K562 (cell line): ENCODE results near the gene MYOC. TPM values are rescaled to one million over a fixed set of nuclear protein-coding genes. Genes with fewer than 3 reads are reported as not detected.

Experiments used
- ATAC-seq: fragments of 200-7000 bp; cut with Tn5 transposase; 3 replicates; pipeline ENCODE4 v1.9.1; 2020; ENCODE audit warnings: moderate library complexity
- BruUV-seq: library from RNA; stranded (reverse); fragments of 400-500 nt; replicated peaks from 2 replicates; lab custom pipeline; 2021; lab: Mats Ljungman, UMichigan
- CTCF ChIA-PET: fragments of 300-600 bp; formaldehyde crosslinking; extraction: SDS; loops from one replicate; lab custom pipeline; 2021; ENCODE audit warnings: low intra/inter-chr PET ratio; lab: Yijun Ruan, JAX
- POLR2A ChIA-PET: fragments of 300-600, 350-650 bp; sonication (Branson Sonifier 250); formaldehyde crosslinking; extraction: SDS; loops from one replicate; lab custom pipeline; 2021; ENCODE audit warnings: antibody characterized with exemption, inconsistent platforms; lab: Yijun Ruan, JAX
- DNase-seq, 4 experiments: peaks; one replicate each; pipeline versions ENCODE4 v3.0.0 to v3.0.0-alpha.2; 2011 to 2018; ENCODE audit warnings: low spot score in 3 of 4, mixed read lengths in 3 of 4; ENCODE audit errors: extremely low read depth in 1 of 4
- FAIRE-seq: peaks from 2 replicates; lab custom pipeline; 2011; peaks lifted over from hg19 to GRCh38; lab: Jason Lieb, UNC
- H2AFZ ChIP-seq: 2 replicates; pipeline ENCODE4 v1.6.0; 2011; ENCODE audit warnings: low read depth, low read length, control low read depth, inconsistent platforms
- H3K27ac ChIP-seq: fragments of 200-600 bp; 3 replicates; pipeline ENCODE4 v1.8.0; 2011; ENCODE audit warnings: low read depth, mild to moderate bottlenecking, control low read depth, inconsistent platforms, low read length, moderate library complexity, mixed read lengths; ENCODE audit errors: extremely low read depth
- H3K27me3 ChIP-seq, 2 experiments: fragments of 300-600 bp in 1 of 2; 2 replicates in 1 of 2; 3 replicates in 1 of 2; pipeline versions ENCODE4 v1.6.0 to v1.8.0; 2011; ENCODE audit warnings: inconsistent platforms in 2 of 2, low read length in 2 of 2, mild to moderate bottlenecking in 1 of 2, mixed read lengths in 1 of 2, moderate library complexity in 1 of 2; ENCODE audit not compliant: control insufficient read depth in 2 of 2, insufficient read depth in 2 of 2
- H3K36me3 ChIP-seq: fragments of 300-600 bp; 3 replicates; pipeline ENCODE4 v1.8.0; 2011; ENCODE audit warnings: mild to moderate bottlenecking, low read length, inconsistent platforms; ENCODE audit not compliant: control insufficient read depth, insufficient read depth
- H3K4me1 ChIP-seq, 2 experiments: fragments of 200-600 bp in 1 of 2; replicated peaks in 1 of 2; 2 replicates in 1 of 2; 3 replicates in 1 of 2; pipeline versions ENCODE4 v1.5.1 to v1.8.0; 2011; ENCODE audit warnings: inconsistent platforms in 2 of 2, low read length in 2 of 2, mild to moderate bottlenecking in 1 of 2, mixed read lengths in 1 of 2, moderate library complexity in 1 of 2; ENCODE audit not compliant: control insufficient read depth in 2 of 2, insufficient read depth in 2 of 2
- H3K4me2 ChIP-seq: 2 replicates; pipeline ENCODE4 v1.6.1; 2011; ENCODE audit warnings: low read length, control low read depth, inconsistent platforms, mixed read lengths; ENCODE audit not compliant: insufficient read depth
- H3K4me3 ChIP-seq: fragments of 200-600 bp; sonication (generic), shearing (Covaris generic); 2 replicates; pipeline ENCODE4 v1.5.1; 2016; ENCODE audit warnings: control low read depth, inconsistent platforms
- H3K79me2 ChIP-seq: fragments of 200-600 bp; 3 replicates; pipeline ENCODE4 v1.8.0; 2011; ENCODE audit warnings: low read length, inconsistent platforms; ENCODE audit not compliant: control insufficient read depth, insufficient read depth
- H3K9ac ChIP-seq, 2 experiments: 2 replicates each; pipeline versions ENCODE4 v1.6.0 to v1.6.1; 2011; ENCODE audit warnings: low read depth in 2 of 2, low read length in 2 of 2, control low read depth in 1 of 2, inconsistent platforms in 1 of 2, mild to moderate bottlenecking in 1 of 2, mixed read lengths in 1 of 2; ENCODE audit not compliant: insufficient read depth in 1 of 2
- H3K9me1 ChIP-seq: one replicate; pipeline ENCODE4 v1.6.0; 2011; ENCODE audit warnings: inconsistent platforms, mild to moderate bottlenecking, low read length, moderate library complexity; ENCODE audit not compliant: control insufficient read depth, insufficient read depth
- H3K9me3 ChIP-seq: replicated peaks from 2 replicates; pipeline ENCODE4 v1.5.1; 2011; ENCODE audit warnings: low read depth, low read length, inconsistent platforms; ENCODE audit not compliant: control insufficient read depth, insufficient read depth
- H4K20me1 ChIP-seq: replicated peaks from 2 replicates; pipeline ENCODE4 v1.6.1; 2011; ENCODE audit warnings: low read length, inconsistent platforms, mixed read lengths; ENCODE audit not compliant: control insufficient read depth, insufficient read depth
- BRF1 ChIP-seq: IDR thresholded peaks from 3 replicates; pipeline ENCODE4 v1.6.1; 2011; ENCODE audit warnings: borderline replicate concordance, mild to moderate bottlenecking; ENCODE audit not compliant: insufficient read length; ENCODE audit errors: extremely low read depth
- CEBPG ChIP-seq, 3 experiments: fragments of 200-800 bp in 1 of 3; sonication (Bioruptor generic) in 1 of 3; sonication (generic) in 1 of 3; formaldehyde crosslinking in 1 of 3; IDR thresholded peaks in 2 of 3; conservative IDR thresholded peaks in 1 of 3; 2 replicates each; pipeline versions ENCODE4 v1.6.1 to v1.8.0; 2016 to 2022; ENCODE audit warnings: missing compliant biosample characterization in 2 of 3, missing genetic modification characterization in 2 of 3, mild to moderate bottlenecking in 1 of 3, missing genetic modification reagents in 1 of 3
- ERF ChIP-seq: fragments of 450-650 bp; formaldehyde crosslinking; IDR thresholded peaks from 2 replicates; pipeline ENCODE4 v1.4.0; 2020; ENCODE audit warnings: mild to moderate bottlenecking, mixed read lengths
- ETS1 ChIP-seq: conservative IDR thresholded peaks from 2 replicates; pipeline ENCODE4 v1.6.1; 2011; ENCODE audit warnings: low read depth, mild to moderate bottlenecking, low read length; ENCODE audit not compliant: control insufficient read depth
- HCFC1 ChIP-seq: IDR thresholded peaks from 2 replicates; pipeline ENCODE4 v1.6.1; 2012; ENCODE audit warnings: low read depth, low read length, improper control_type of control experiment
- MBD1 ChIP-seq: fragments of 250-450 bp; sonication (Bioruptor Pico); IDR thresholded peaks from 2 replicates; pipeline ENCODE4 v1.8.0; 2022; ENCODE audit warnings: inconsistent platforms
- MCM5 ChIP-seq: fragments of 450-650 bp; IDR thresholded peaks from 2 replicates; pipeline ENCODE4 v1.6.1; 2016; ENCODE audit warnings: low read depth
- MLX ChIP-seq, 2 experiments: fragments of 450-650 bp in 1 of 2; sonication (generic) in 1 of 2; formaldehyde crosslinking; conservative IDR thresholded peaks; 2 replicates each; pipeline versions ENCODE4 v1.4.0 to v1.8.1; 2020 to 2022; ENCODE audit warnings: mild to moderate bottlenecking in 1 of 2, missing genetic modification reagents in 1 of 2
- PHF20 ChIP-seq: fragments of 450-650 bp; IDR thresholded peaks from 2 replicates; pipeline ENCODE4 v1.6.1; 2018; ENCODE audit not compliant: partially characterized antibody
- TOE1 ChIP-seq, 2 experiments: fragments of 450-650 bp in 1 of 2; sonication (generic) in 1 of 2; formaldehyde crosslinking in 1 of 2; IDR thresholded peaks; 2 replicates each; pipeline versions ENCODE4 v1.7.1 to v1.8.0; 2016 to 2022; ENCODE audit warnings: borderline replicate concordance in 2 of 2, mild to moderate bottlenecking in 2 of 2, antibody characterized with exemption in 1 of 2, inconsistent platforms in 1 of 2, low read depth in 1 of 2, missing genetic modification reagents in 1 of 2, moderate library complexity in 1 of 2
- ZNF184 ChIP-seq: sonication (generic); formaldehyde crosslinking; IDR thresholded peaks from 2 replicates; pipeline ENCODE4 v1.5.0; 2020; ENCODE audit warnings: missing genetic modification reagents
- ZNF695 ChIP-seq: fragments of 450-650 bp; formaldehyde crosslinking; IDR thresholded peaks from 2 replicates; pipeline ENCODE4 v1.4.0; 2020; ENCODE audit warnings: mild to moderate bottlenecking, moderate library complexity
- ZNF707 ChIP-seq: fragments of 250-450 bp; sonication (Bioruptor Pico); conservative IDR thresholded peaks from 2 replicates; pipeline ENCODE4 v1.8.0; 2022; ENCODE audit warnings: inconsistent platforms, mild to moderate bottlenecking, moderate library complexity
- ZNF76 ChIP-seq: fragments of 250-450 bp; sonication (Bioruptor Pico); IDR thresholded peaks from 2 replicates; pipeline ENCODE4 v1.4.0; 2020; ENCODE audit warnings: mild to moderate bottlenecking, moderate library complexity, borderline replicate concordance
- WGBS: fragments of 100-300 bp; shearing (Covaris generic); methylation state at CpG from one replicate; pipeline ENCODE4 v1.1.6; 2016; ENCODE audit warnings: low coverage, mixed read lengths; ENCODE audit not compliant: insufficient coverage; ENCODE audit errors: missing lambda C conversion rate; 5-methylcytosine and 5-hydroxymethylcytosine counted together
- in situ Hi-C: fragments of 300-500 bp; cut with MboI; formaldehyde crosslinking; loops from 4 replicates; pipeline ENCODE4 v1.15.0; 2018; ENCODE audit warnings: inconsistent platforms, mixed read lengths
- intact Hi-C: fragments of 100-400 bp; cut with micrococcal nuclease; formaldehyde crosslinking; loops from 2 replicates; pipeline ENCODE4 v1.14.2; 2022
- polyA plus RNA-seq, 8 experiments: library from polyadenylated mRNA; depleted of rRNA in 4 of 8; stranded (reverse) in 5 of 8; unstranded in 3 of 8; fragments of >200 nt; fragmentation: Nextera tagmentation in 2 of 8; fragmentation: Illumina TruSeq in 1 of 8; extraction: Ambion mirVana in 2 of 8; extraction: Trizol in 1 of 8; gene quantifications; 2 replicates each; pipeline versions ENCODE4 v1.2.1 to v1.2.3, GENCODE V29; 2011 to 2014; ENCODE audit warnings: inconsistent platforms in 1 of 8, missing spikeins in 1 of 8
- total RNA-seq, 7 experiments: library from RNA; depleted of rRNA in 6 of 7; stranded (reverse); fragments of >200 nt in 6 of 7; fragmentation: Illumina TruSeq in 2 of 7; extraction: Trizol in 2 of 7; gene quantifications; 2 replicates each; pipeline versions ENCODE4 v1.2.1 to v1.2.3, GENCODE V29; 2011 to 2021; ENCODE audit warnings: low replicate concordance in 1 of 7
- TF ChIP-seq, protein P1 (sequence below): fragments of 250-450 bp; sonication (Bioruptor Pico); IDR thresholded peaks from 2 replicates; pipeline ENCODE4 v1.5.0; 2020; ENCODE audit warnings: mild to moderate bottlenecking, borderline replicate concordance

Gene MYOC
- total and polyA plus RNA-seq, 9 of the 15 experiments (the other 6 are each of a cell fraction or from before 2014, with no cell fraction given) = not detected

GRCh38 chr1:171635661-171636060 lies 16.8 kb downstream of the MYOC start:
- no peaks in the 10 kb centered on the region for H3K9me3 ChIP-seq
- in situ Hi-C loops (no loop called here), intact Hi-C loops (no loop called here)
- no peak overlapping the region for H3K9ac ChIP-seq
- POLR2A ChIA-PET = interaction anchor here (0.6 to 1.6 kb wide), 3 partner anchors 9 to 1072 kb away, joined by 3 read pairs; no protein-coding TSS in a partner anchor
- H3K4me3 ChIP-seq = no peak overlapping the region
- FAIRE-seq (no peak), DNase-seq (no peak), ATAC-seq (no peak; the same call in 2 of the 3 replicates)
- WGBS = 2% methylated on average over 2 of the region's 2 CpGs
- CTCF ChIA-PET = no interaction called here
- H3K79me2 ChIP-seq = no peaks in the 10 kb centered on the region
- H2AFZ ChIP-seq = no peak overlapping the region
- BruUV-seq = no TSS peak
- H3K4me1 ChIP-seq = no peaks in the 10 kb centered on the region
- no peaks in the 10 kb centered on the region for H3K9me1 ChIP-seq
- peaks cover 3 to 45% of the 10 kb centered on the region in 2 experiments for H3K27me3 ChIP-seq
- H3K4me2 ChIP-seq = no peak overlapping the region
- no peaks in the 10 kb centered on the region for H4K20me1 ChIP-seq
- H3K36me3 ChIP-seq = no peaks in the 10 kb centered on the region
- H3K27ac ChIP-seq = no peak overlapping the region
- no peak for TF ChIP-seq PHF20
- TF ChIP-seq ZNF707 (CRISPR knock-in tag) = no peak
- no peak for TF ChIP-seq MLX (CRISPR knock-in tag; conservative IDR thresholded peaks at IDR 0.05)
- TF ChIP-seq ZNF695 (CRISPR knock-in tag) = no peak
- TF ChIP-seq BRF1 = no peak
- TF ChIP-seq HCFC1 = no peak
- no peak for TF ChIP-seq MBD1 (CRISPR knock-in tag)
- no peak for TF ChIP-seq ZNF76
- no peak for TF ChIP-seq ERF
- TF ChIP-seq ETS1 = no peak
- no peak for TF ChIP-seq ZNF184
- no peak for TF ChIP-seq TOE1 (IDR thresholded peaks at IDR 0.05; ENCODE audit: borderline replicate concordance)
- TF ChIP-seq TOE1 (CRISPR knock-in tag; IDR thresholded peaks at IDR 0.05; ENCODE audit: borderline replicate concordance, low read depth) = no peak
- TF ChIP-seq, protein P1, sequence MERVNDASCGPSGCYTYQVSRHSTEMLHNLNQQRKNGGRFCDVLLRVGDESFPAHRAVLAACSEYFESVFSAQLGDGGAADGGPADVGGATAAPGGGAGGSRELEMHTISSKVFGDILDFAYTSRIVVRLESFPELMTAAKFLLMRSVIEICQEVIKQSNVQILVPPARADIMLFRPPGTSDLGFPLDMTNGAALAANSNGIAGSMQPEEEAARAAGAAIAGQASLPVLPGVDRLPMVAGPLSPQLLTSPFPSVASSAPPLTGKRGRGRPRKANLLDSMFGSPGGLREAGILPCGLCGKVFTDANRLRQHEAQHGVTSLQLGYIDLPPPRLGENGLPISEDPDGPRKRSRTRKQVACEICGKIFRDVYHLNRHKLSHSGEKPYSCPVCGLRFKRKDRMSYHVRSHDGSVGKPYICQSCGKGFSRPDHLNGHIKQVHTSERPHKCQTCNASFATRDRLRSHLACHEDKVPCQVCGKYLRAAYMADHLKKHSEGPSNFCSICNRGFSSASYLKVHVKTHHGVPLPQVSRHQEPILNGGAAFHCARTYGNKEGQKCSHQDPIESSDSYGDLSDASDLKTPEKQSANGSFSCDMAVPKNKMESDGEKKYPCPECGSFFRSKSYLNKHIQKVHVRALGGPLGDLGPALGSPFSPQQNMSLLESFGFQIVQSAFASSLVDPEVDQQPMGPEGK = no peak
- TF ChIP-seq MCM5 = no peak
- no peak for TF ChIP-seq CEBPG (CRISPR knock-in tag; IDR thresholded peaks at IDR 0.05)
- no peak for TF ChIP-seq CEBPG (tag; conservative IDR thresholded peaks at IDR 0.05 in 1 of 2, IDR thresholded peaks at IDR 0.05 in 1 of 2)
